ENCODE measurements around the gene APOBEC3A. TPM values are rescaled to one million over a fixed set of nuclear protein-coding genes. Genes with fewer than 3 reads are reported as not detected.
"Not testable (repeated sequence)": the region's sequence is repeated elsewhere in the genome, so short reads cannot be mapped to it uniquely, and the experiment has no call there.

APOBEC3A gene
- total RNA-seq, 4 donors from 2014 or later = 3.3 TPM; not detected in 3

- H3K36me3 ChIP-seq = no peaks in the 10 kb centered on the region
- no peak overlapping the region for H3K27ac ChIP-seq
- no peaks in the 10 kb centered on the region for H3K27me3 ChIP-seq
- H3K9me3 ChIP-seq = no peaks in the 10 kb centered on the region
- TF ChIP-seq EP300 (IDR thresholded peaks at IDR 0.05) (no peak), POLR2A (IDR thresholded peaks at IDR 0.05) (no peak), CTCF (IDR thresholded peaks at IDR 0.05) (no peak)
- H3K4me1 ChIP-seq = no peaks in the 10 kb centered on the region
- WGBS, 2 donors = 85 to 94% methylated on average over 8 of the region's 8 CpGs
- no peak for DNase-seq (ENCODE audit: low spot score in 2 of 2)
- H3K4me3 ChIP-seq = no peak overlapping the region
Measured at GRCh38 chr22:38959590-38959989, 2.2 kb downstream of the APOBEC3A start.

DNA sequence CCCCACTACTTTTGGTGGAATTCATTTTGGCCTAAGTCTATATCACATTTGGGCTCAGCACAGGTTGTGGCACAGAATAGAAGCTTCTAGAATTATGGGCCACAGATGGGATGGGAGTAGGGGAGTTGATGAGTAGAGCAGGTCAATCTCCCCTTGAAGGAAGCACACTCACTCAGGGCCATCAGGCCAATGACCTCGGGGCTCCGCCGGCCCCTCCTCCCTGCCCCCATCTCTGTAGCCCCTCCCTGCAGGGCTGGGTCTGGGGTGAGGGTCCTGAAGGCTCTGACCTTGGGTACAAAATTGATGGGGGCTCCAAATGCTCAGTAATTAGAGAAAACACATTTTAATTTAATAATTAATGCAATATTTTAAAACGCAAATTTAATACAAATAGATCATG, 3.3 kb downstream of the APOBEC3A start:
- WGBS, 2 donors = 90 to 97% methylated on average over 1 of the region's 4 CpGs
- not testable (repeated sequence) for H3K4me1 ChIP-seq; H3K9me3 ChIP-seq; H3K27ac ChIP-seq; H3K27me3 ChIP-seq; H3K4me3 ChIP-seq; DNase-seq (ENCODE audit: low spot score in 2 of 2); H3K36me3 ChIP-seq

DNA sequence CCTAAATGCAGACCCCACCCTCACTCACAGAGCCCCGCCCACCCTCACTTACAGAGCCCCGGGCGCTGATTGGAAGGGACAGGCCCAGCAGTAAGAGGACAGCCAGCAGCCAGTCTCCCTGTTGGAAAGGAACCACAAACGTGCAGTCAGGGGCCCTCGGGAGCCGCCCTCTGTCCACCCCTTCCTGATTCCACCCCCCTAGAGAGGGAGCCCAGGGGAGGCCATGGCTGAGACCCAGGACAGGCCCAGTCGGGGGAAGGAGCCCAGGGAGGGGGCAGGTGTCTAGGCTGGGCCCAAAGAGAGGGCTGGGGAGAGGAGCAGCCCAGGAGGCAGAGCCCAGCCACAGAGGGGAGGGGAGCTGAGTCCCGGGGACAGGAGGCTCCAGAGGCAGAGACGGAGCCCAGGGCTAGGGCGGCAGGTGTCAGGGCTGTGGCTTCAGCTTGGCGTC, 5.9 kb downstream of the APOBEC3A start:
- not testable (repeated sequence) for H3K36me3 ChIP-seq; H3K27me3 ChIP-seq; H3K9me3 ChIP-seq; H3K4me1 ChIP-seq; H3K4me3 ChIP-seq; DNase-seq (ENCODE audit: low spot score in 2 of 2); H3K27ac ChIP-seq
- 40 to 51% methylated on average over 8 to 11 of the region's 11 CpGs for WGBS, 2 donors

DNA sequence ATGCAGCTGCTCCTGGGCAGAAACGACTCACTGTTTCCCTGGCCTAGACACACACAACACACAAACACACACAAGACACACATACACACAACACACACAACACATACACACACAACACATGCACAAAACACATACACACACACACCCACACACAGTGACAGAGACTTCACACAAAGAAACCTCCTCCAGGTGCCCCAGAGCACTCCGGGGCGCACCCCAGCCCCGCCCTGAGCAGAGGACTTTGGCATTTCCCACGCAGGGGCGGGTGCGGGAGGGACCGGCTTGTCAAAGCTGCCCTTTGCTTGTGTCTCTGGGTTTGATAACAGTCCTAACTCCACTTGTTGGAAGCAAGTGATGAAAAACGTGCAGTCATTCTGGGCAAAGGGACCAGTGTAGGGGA, 6.5 kb downstream of the APOBEC3A start:
- Histone ChIP-seq H3K9me3 (no peaks in the 10 kb centered on the region), H3K36me3 (no peaks in the 10 kb centered on the region), H3K27me3 (no peaks in the 10 kb centered on the region), H3K27ac (no peak overlapping the region), H3K4me3 (no peak overlapping the region), H3K4me1 (no peaks in the 10 kb centered on the region)
- 55 to 65% methylated on average over 9 of the region's 9 CpGs for WGBS, 2 donors
- DNase-seq (ENCODE audit: low spot score in 2 of 2) = no peak
- no peak for TF ChIP-seq CTCF (IDR thresholded peaks at IDR 0.05)
- no peak for TF ChIP-seq POLR2A (IDR thresholded peaks at IDR 0.05)

DNA sequence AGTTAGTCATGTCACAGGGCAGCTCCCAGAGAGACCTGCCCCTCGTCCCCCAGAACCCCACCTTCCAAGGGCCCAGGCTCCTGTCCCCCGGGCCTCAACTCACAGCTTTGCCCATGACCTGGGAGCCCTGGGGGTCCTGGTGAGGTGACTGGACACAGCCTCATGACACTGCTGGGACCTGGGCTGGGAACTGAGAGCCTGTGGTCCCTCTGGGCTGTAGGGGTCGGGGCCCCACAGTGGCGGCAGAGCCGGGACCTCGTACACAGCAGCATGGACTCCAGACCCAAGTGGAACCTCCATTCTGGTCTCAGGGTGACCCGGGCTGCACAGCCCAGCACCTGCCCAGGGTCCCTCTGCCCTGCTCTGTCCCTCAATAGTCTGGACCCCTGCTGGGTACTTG, 6.9 kb downstream of the APOBEC3A start:
- DNase-seq (ENCODE audit: low spot score in 2 of 2) = no peak
- WGBS, 2 donors = 80 to 88% methylated on average over 1 to 6 of the region's 7 CpGs
- H3K4me3 ChIP-seq = no peak overlapping the region
- no peaks in the 10 kb centered on the region for H3K36me3 ChIP-seq
- no peak overlapping the region for H3K27ac ChIP-seq
- no peak for TF ChIP-seq POLR2A (IDR thresholded peaks at IDR 0.05)
- no peak for TF ChIP-seq CTCF (IDR thresholded peaks at IDR 0.05)
- no peak for TF ChIP-seq EP300 (IDR thresholded peaks at IDR 0.05)
- no peaks in the 10 kb centered on the region for H3K27me3 ChIP-seq
- H3K4me1 ChIP-seq = no peaks in the 10 kb centered on the region
- H3K9me3 ChIP-seq = no peaks in the 10 kb centered on the region

DNA sequence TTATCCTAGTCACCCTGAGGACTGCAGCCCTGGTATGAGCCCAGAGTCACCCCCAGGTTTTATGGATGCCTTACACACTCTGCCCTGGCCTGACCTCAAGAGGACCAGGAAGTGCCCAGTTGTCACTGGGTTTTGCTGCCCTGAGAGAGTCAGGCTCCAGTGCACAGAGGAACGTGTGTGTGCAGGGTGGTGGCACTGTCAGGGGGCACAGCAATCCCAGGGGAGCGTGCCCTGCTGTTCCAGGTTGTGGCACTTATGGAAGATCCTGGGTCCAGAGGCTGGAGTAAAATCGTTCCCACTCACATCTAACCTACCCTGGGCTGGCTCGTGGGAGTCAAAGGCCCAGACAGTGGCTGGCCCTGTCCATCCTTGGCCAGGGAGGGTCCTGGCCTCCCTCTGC, 7.6 kb downstream of the APOBEC3A start:
- 83% methylated on average over 3 to 4 of the region's 4 CpGs for WGBS, 2 donors
- no peaks in the 10 kb centered on the region for H3K27me3 ChIP-seq
- no peaks in the 10 kb centered on the region for H3K9me3 ChIP-seq
- H3K4me1 ChIP-seq = no peaks in the 10 kb centered on the region
- no peak overlapping the region for H3K27ac ChIP-seq
- TF ChIP-seq EP300 (IDR thresholded peaks at IDR 0.05) = no peak
- H3K4me3 ChIP-seq = no peak overlapping the region
- no peaks in the 10 kb centered on the region for H3K36me3 ChIP-seq
- no peak for DNase-seq (ENCODE audit: low spot score in 2 of 2)

GRCh38 chr22:38965614-38966379, 8.4 kb downstream of the APOBEC3A start:
- Histone ChIP-seq H3K27ac (no peak overlapping the region), H3K4me3 (no peak overlapping the region), H3K4me1 (no peaks in the 10 kb centered on the region), H3K9me3 (no peaks in the 10 kb centered on the region), H3K36me3 (no peaks in the 10 kb centered on the region), H3K27me3 (no peaks in the 10 kb centered on the region)
- no peak for DNase-seq (ENCODE audit: low spot score in 2 of 2)
- WGBS, 2 donors = 76 to 83% methylated on average over 8 to 9 of the region's 14 CpGs
- no peak for TF ChIP-seq CTCF (IDR thresholded peaks at IDR 0.05)
- no peak for TF ChIP-seq POLR2A (IDR thresholded peaks at IDR 0.05)
- TF ChIP-seq EP300 (IDR thresholded peaks at IDR 0.05) = no peak
